Heart left ventricle (tissue), 13 donors: ENCODE data around the gene NYAP1.

Experiments
- POLR2A ChIP-seq, 2 donors: fragments of 450-650 bp; IDR thresholded peaks; one replicate each; pipeline ENCODE4 v1.6.1; 2017; ENCODE audit warnings: antibody characterized with exemption in 2 of 2, mild to moderate bottlenecking in 2 of 2, moderate library complexity in 2 of 2
- TF ChIP-seq, protein P1 (sequence below), 12 donors: fragments of 200-600 bp; sonication (generic) in 4 of 12; IDR thresholded peaks; one replicate each; pipeline versions ENCODE4 v1.5.0 to v1.8.0; 2018 to 2022; ENCODE audit warnings: antibody characterized with exemption in 12 of 12, mild to moderate bottlenecking in 5 of 12
- donor health status: ischemic (EF 13 %, LVEDD 7.1; RV severe dilation, severe dysfunction).
- donor health status: DM: no; HTN: yes; CAD: no.
- donor health status: DM: no; HTN: no; CAD: no.
- donor health status: ischemic (EF 25% LVEDD 6.9; RV normal size, moderate dysfunction).
- donor health status: ischemic (EF 25% LVEDD 5.7; RV mildly dilated, moderate dysfunction).
- donor health status: ischemic (EF 35%, LVEDD 5.7; RV mildly dilated, moderate dysfunction).
- donor health status: nonischemic (EF 11% LVEDD 7.7; RV severe dilation, severe dysfunction).
- donor health status: DM: yes; HTN: yes; CAD: no.
- donor health status: PGD.
- donor health status: ischemic (EF 29% LVEDD 5.4; RV normal size, mild dysfunction).
- donor health status: nonischemic (EF 23%, LVEDD 6.1; RV moderate dilation, normal function).

DNA sequence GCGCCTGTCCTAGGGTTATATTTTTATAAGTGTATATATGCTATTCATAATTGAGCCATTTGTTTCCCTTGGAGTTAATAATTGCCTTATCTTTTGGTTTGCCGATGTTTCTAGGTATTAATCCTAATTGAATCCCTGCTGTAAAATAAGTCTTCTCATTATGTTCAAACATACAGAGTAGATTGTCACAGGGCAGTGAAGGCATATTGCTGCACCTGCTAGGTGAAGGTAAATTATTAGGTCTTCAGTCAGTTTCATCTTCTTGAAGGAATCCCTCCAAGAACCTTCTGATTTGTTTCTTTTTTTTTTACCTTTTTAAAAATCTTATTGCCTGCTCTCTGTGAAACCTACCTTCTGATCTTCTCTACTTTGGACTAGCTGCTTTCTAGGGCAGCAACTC lies 37.3 kb downstream of the NYAP1 start:
- TF ChIP-seq, protein P1, sequence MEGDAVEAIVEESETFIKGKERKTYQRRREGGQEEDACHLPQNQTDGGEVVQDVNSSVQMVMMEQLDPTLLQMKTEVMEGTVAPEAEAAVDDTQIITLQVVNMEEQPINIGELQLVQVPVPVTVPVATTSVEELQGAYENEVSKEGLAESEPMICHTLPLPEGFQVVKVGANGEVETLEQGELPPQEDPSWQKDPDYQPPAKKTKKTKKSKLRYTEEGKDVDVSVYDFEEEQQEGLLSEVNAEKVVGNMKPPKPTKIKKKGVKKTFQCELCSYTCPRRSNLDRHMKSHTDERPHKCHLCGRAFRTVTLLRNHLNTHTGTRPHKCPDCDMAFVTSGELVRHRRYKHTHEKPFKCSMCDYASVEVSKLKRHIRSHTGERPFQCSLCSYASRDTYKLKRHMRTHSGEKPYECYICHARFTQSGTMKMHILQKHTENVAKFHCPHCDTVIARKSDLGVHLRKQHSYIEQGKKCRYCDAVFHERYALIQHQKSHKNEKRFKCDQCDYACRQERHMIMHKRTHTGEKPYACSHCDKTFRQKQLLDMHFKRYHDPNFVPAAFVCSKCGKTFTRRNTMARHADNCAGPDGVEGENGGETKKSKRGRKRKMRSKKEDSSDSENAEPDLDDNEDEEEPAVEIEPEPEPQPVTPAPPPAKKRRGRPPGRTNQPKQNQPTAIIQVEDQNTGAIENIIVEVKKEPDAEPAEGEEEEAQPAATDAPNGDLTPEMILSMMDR (IDR thresholded peaks at IDR 0.05) = no peak
- TF ChIP-seq POLR2A (IDR thresholded peaks at IDR 0.05) = no peak
